Neural progenitor cell (in vitro differentiated cells): ENCODE data around the gene CASP12. TPM values are rescaled to one million over a fixed set of nuclear protein-coding genes. Genes with fewer than 3 reads are reported as not detected.
A peak's percentile ranks its signal among the peaks of the same experiment; 100 is the strongest.

ENCODE experiments used
- DNase-seq: peaks from one replicate; pipeline ENCODE4 v3.0.0-alpha.2; 2016; ENCODE audit warnings: low spot score
- H2AFZ ChIP-seq: fragments of 200-600 bp; sonication (generic); replicated peaks from 2 replicates; pipeline ENCODE4 v1.6.1; 2016; ENCODE audit warnings: antibody characterized with exemption
- H3F3A ChIP-seq: fragments of 200-600 bp; sonication (generic); 2 replicates; pipeline ENCODE4 v1.6.1; 2016; ENCODE audit warnings: antibody characterized with exemption, low read depth
- H3K27ac ChIP-seq: fragments of 200-600 bp; sonication (generic); 2 replicates; pipeline ENCODE4 v1.5.1; 2016; ENCODE audit warnings: mild to moderate bottlenecking
- H3K27me3 ChIP-seq: fragments of 200-600 bp; sonication (generic); 2 replicates; pipeline ENCODE4 v1.6.1; 2016; ENCODE audit warnings: mild to moderate bottlenecking, moderate library complexity
- H3K36me3 ChIP-seq: fragments of 200-600 bp; sonication (generic); 2 replicates; pipeline ENCODE4 v1.5.1; 2016
- H3K4me1 ChIP-seq: fragments of 200-600 bp; sonication (generic); 2 replicates; pipeline ENCODE4 v1.6.1; 2016; ENCODE audit warnings: mixed run types
- H3K4me2 ChIP-seq: fragments of 200-600 bp; sonication (generic); 2 replicates; pipeline ENCODE4 v1.6.1; 2016
- H3K4me3 ChIP-seq: fragments of 200-600 bp; sonication (generic); 2 replicates; pipeline ENCODE4 v1.5.1; 2016
- H3K79me2 ChIP-seq: fragments of 200-600 bp; sonication (generic); 2 replicates; pipeline ENCODE4 v1.6.1; 2016; ENCODE audit warnings: low read depth
- H3K9ac ChIP-seq: fragments of 200-600 bp; sonication (generic); 2 replicates; pipeline ENCODE4 v1.6.1; 2016
- H3K9me3 ChIP-seq: fragments of 200-600 bp; sonication (generic); 2 replicates; pipeline ENCODE4 v1.5.1; 2016; ENCODE audit warnings: low read depth
- H4K20me1 ChIP-seq: fragments of 200-600 bp; sonication (generic); 2 replicates; pipeline ENCODE4 v1.6.1; 2016; ENCODE audit warnings: low read depth
- H3K27ac Mint-ChIP-seq: 3 replicates; pipeline ENCODE4 v1.8.0; 2021; ENCODE audit warnings: mixed read lengths
- H3K27me3 Mint-ChIP-seq: 2 replicates; pipeline ENCODE4 v1.8.0; 2022; ENCODE audit warnings: low read depth, mild to moderate bottlenecking, inconsistent platforms, moderate library complexity, mixed read lengths; ENCODE audit not compliant: insufficient read depth
- H3K36me3 Mint-ChIP-seq: 3 replicates; pipeline ENCODE4 v1.8.0; 2021; ENCODE audit warnings: mixed read lengths
- H3K4me1 Mint-ChIP-seq: 3 replicates; pipeline ENCODE4 v1.8.0; 2021; ENCODE audit warnings: mixed read lengths
- H3K4me3 Mint-ChIP-seq: 3 replicates; pipeline ENCODE4 v1.8.0; 2021; ENCODE audit warnings: mild to moderate bottlenecking, moderate library complexity, mixed read lengths
- H3K9me3 Mint-ChIP-seq: 3 replicates; pipeline ENCODE4 v1.8.0; 2020; ENCODE audit warnings: mixed read lengths
- CTCF ChIP-seq: fragments of 200-600 bp; sonication (generic); IDR thresholded peaks from 2 replicates; pipeline ENCODE4 v1.5.1; 2017; ENCODE audit warnings: antibody characterized with exemption, mild to moderate bottlenecking
- EZH2 ChIP-seq: fragments of 200-600 bp; sonication (generic); IDR thresholded peaks from 2 replicates; pipeline ENCODE4 v1.6.1; 2017; ENCODE audit warnings: antibody characterized with exemption, mild to moderate bottlenecking, moderate library complexity
- EZH2phosphoT487 ChIP-seq: fragments of 200-600 bp; sonication (generic); IDR thresholded peaks from 2 replicates; pipeline ENCODE4 v1.6.1; 2017; ENCODE audit warnings: antibody characterized with exemption
- total RNA-seq: library from RNA; depleted of rRNA; stranded (reverse); fragments of >200 nt; gene quantifications from 2 replicates; pipeline ENCODE4 v1.2.3, GENCODE V29; 2015; ENCODE audit warnings: low replicate concordance

The CASP12 gene
- total RNA-seq, 1 donor from 2014 or later: not detected

GRCh38 chr11:104899226-104899625, 966 bp upstream of the CASP12 start:
- no peak overlapping the region for H3K27ac ChIP-seq
- no peaks in the 10 kb centered on the region for H3K27me3 Mint-ChIP-seq
- no peak overlapping the region for H3K9ac ChIP-seq
- no peaks in the 10 kb centered on the region for H3F3A ChIP-seq
- H3K4me2 ChIP-seq: no peak overlapping the region
- H3K9me3 Mint-ChIP-seq: no peaks in the 10 kb centered on the region
- H4K20me1 ChIP-seq: no peaks in the 10 kb centered on the region
- TF ChIP-seq EZH2 (no peak), EZH2phosphoT487 (no peak), CTCF (no peak)
- H3K79me2 ChIP-seq: no peaks in the 10 kb centered on the region
- no peaks in the 10 kb centered on the region for H3K36me3 Mint-ChIP-seq
- no peaks in the 10 kb centered on the region for H3K4me1 ChIP-seq
- no peaks in the 10 kb centered on the region for H3K9me3 ChIP-seq
- no peaks in the 10 kb centered on the region for H3K27me3 ChIP-seq
- DNase-seq: peak; percentile 4
- H3K4me1 Mint-ChIP-seq: no peaks in the 10 kb centered on the region
- no peaks in the 10 kb centered on the region for H3K36me3 ChIP-seq
- no peak overlapping the region for H3K27ac Mint-ChIP-seq
- H3K4me3 Mint-ChIP-seq: no peak overlapping the region
- no peak overlapping the region for H2AFZ ChIP-seq
- no peak overlapping the region for H3K4me3 ChIP-seq

GRCh38 chr11:104898685-104899013, 389 bp upstream of the CASP12 start:
- H3K4me1 Mint-ChIP-seq: no peaks in the 10 kb centered on the region
- Histone ChIP-seq H2AFZ (no peak overlapping the region), H3F3A (no peaks in the 10 kb centered on the region), H3K4me1 (no peaks in the 10 kb centered on the region), H3K79me2 (no peaks in the 10 kb centered on the region), H3K36me3 (no peaks in the 10 kb centered on the region), H3K4me2 (no peak overlapping the region), H3K27ac (no peak overlapping the region), H3K9ac (no peak overlapping the region), H3K4me3 (no peak overlapping the region), H3K27me3 (no peaks in the 10 kb centered on the region), H4K20me1 (no peaks in the 10 kb centered on the region), H3K9me3 (no peaks in the 10 kb centered on the region)
- H3K4me3 Mint-ChIP-seq: no peak overlapping the region
- no peak overlapping the region for H3K27ac Mint-ChIP-seq
- DNase-seq: no peak
- H3K9me3 Mint-ChIP-seq: no peaks in the 10 kb centered on the region
- H3K27me3 Mint-ChIP-seq: no peaks in the 10 kb centered on the region
- H3K36me3 Mint-ChIP-seq: no peaks in the 10 kb centered on the region
- TF ChIP-seq EZH2: no peak
- TF ChIP-seq CTCF: no peak
- TF ChIP-seq EZH2phosphoT487: no peak

GRCh38 chr11:104895634-104896033, 2.6 kb downstream of the CASP12 start:
- Histone ChIP-seq H3K79me2 (no peaks in the 10 kb centered on the region), H3K4me3 (no peak overlapping the region), H3K36me3 (no peaks in the 10 kb centered on the region), H3K9me3 (no peaks in the 10 kb centered on the region), H3K27ac (no peak overlapping the region), H3K9ac (no peak overlapping the region), H3K4me2 (no peak overlapping the region), H4K20me1 (no peaks in the 10 kb centered on the region), H3F3A (no peaks in the 10 kb centered on the region), H3K4me1 (no peaks in the 10 kb centered on the region), H3K27me3 (no peaks in the 10 kb centered on the region), H2AFZ (no peak overlapping the region)
- no peaks in the 10 kb centered on the region for H3K36me3 Mint-ChIP-seq
- H3K4me1 Mint-ChIP-seq: no peaks in the 10 kb centered on the region
- H3K27me3 Mint-ChIP-seq: no peaks in the 10 kb centered on the region
- H3K27ac Mint-ChIP-seq: no peak overlapping the region
- TF ChIP-seq CTCF (no peak), EZH2phosphoT487 (no peak), EZH2 (no peak)
- H3K9me3 Mint-ChIP-seq: no peaks in the 10 kb centered on the region
- H3K4me3 Mint-ChIP-seq: no peak overlapping the region
- no peak for DNase-seq

GRCh38 chr11:104893876-104894275, 4.4 kb downstream of the CASP12 start:
- H3K36me3 ChIP-seq: no peaks in the 10 kb centered on the region
- Mint-ChIP-seq H3K27me3 (no peaks in the 10 kb centered on the region), H3K4me3 (no peak overlapping the region), H3K4me1 (no peaks in the 10 kb centered on the region), H3K36me3 (no peaks in the 10 kb centered on the region), H3K27ac (no peak overlapping the region), H3K9me3 (no peaks in the 10 kb centered on the region)
- H3F3A ChIP-seq: no peaks in the 10 kb centered on the region
- H3K27me3 ChIP-seq: no peaks in the 10 kb centered on the region
- no peak for TF ChIP-seq EZH2
- TF ChIP-seq EZH2phosphoT487: no peak
- TF ChIP-seq CTCF: no peak
- H3K4me2 ChIP-seq: no peak overlapping the region
- H3K79me2 ChIP-seq: no peaks in the 10 kb centered on the region
- no peak overlapping the region for H3K9ac ChIP-seq
- H3K27ac ChIP-seq: no peak overlapping the region
- H4K20me1 ChIP-seq: no peaks in the 10 kb centered on the region
- DNase-seq: no peak
- no peak overlapping the region for H2AFZ ChIP-seq
- no peaks in the 10 kb centered on the region for H3K9me3 ChIP-seq
- H3K4me3 ChIP-seq: no peak overlapping the region
- H3K4me1 ChIP-seq: no peaks in the 10 kb centered on the region
